Measurements from ENCODE around the gene DVL2. TPM values are rescaled to one million over a fixed set of nuclear protein-coding genes. Genes with fewer than 3 reads are reported as not detected.

DVL2 gene
- total RNA-seq, 1 experiment from 2014 or later = 67.3 TPM

GRCh38 chr17:7219229-7219811, 15.0 kb downstream of the DVL2 start:
- no peak for DNase-seq (ENCODE audit: low spot score)
- ATAC-seq = no peak
- Mint-ChIP-seq H3K4me1 (peaks cover 49% of the 10 kb centered on the region), H3K27me3 (ENCODE audit: low read depth) (peaks cover 4% of the 10 kb centered on the region; the same call in 1 of the 2 replicates), H3K9me3 (no peaks in the 10 kb centered on the region), H3K36me3 (peaks cover 11% of the 10 kb centered on the region), H3K27ac (peak overlapping the region; percentile 67; the same call in 1 of the 2 replicates), H3K4me3 (peak overlapping the region; percentile 89)
- no peak for TF ChIP-seq CREB1 (CRISPR knock-in tag; IDR thresholded peaks at IDR 0.05)
- POLR2A ChIA-PET = interaction anchor here (0.6 to 2.1 kb wide), 12 partner anchors 9 to 184 kb away, joined by 3 to 9 read pairs (median 4); partner anchors contain the start of genes DVL2, GABARAP and SLC16A13
- CTCF ChIA-PET = interaction anchor here (0.7 to 4.8 kb wide), 11 partner anchors 11 to 341 kb away, joined by 3 to 36 read pairs (median 16); partner anchors contain the start of genes DVL2, GABARAP, PHF23 and SLC2A4

GRCh38 chr17:7218758-7219157, 15.6 kb downstream of the DVL2 start:
- Mint-ChIP-seq H3K36me3 (peaks cover 6% of the 10 kb centered on the region), H3K4me3 (peak overlapping the region; percentile 89), H3K4me1 (peaks cover 49% of the 10 kb centered on the region), H3K9me3 (no peaks in the 10 kb centered on the region), H3K27me3 (ENCODE audit: low read depth) (peaks cover 4% of the 10 kb centered on the region; the same call in 1 of the 2 replicates), H3K27ac (peak overlapping the region; percentile 84; the same call in 1 of the 2 replicates)
- ATAC-seq (no peak), DNase-seq (ENCODE audit: low spot score) (no peak)
- ChIA-PET CTCF (interaction anchor here (4.0 to 4.8 kb wide), 2 partner anchors 10 to 173 kb away, joined by 16 to 24 read pairs; no protein-coding TSS in a partner anchor), POLR2A (interaction anchor here (0.9 to 1.4 kb wide), 2 partner anchors 23 to 24 kb away, joined by 3 to 6 read pairs; partner anchors contain the start of gene GABARAP)
- no peak for TF ChIP-seq ZNF423 (CRISPR knock-in tag; IDR thresholded peaks at IDR 0.05)
- TF ChIP-seq ZSCAN18 (CRISPR knock-in tag; IDR thresholded peaks at IDR 0.05) = no peak
- TF ChIP-seq MAX (CRISPR knock-in tag; IDR thresholded peaks at IDR 0.05) = no peak
- TF ChIP-seq ATF6 (CRISPR knock-in tag; IDR thresholded peaks at IDR 0.05) = no peak
- no peak for TF ChIP-seq E2F5 (CRISPR knock-in tag; IDR thresholded peaks at IDR 0.05)
- TF ChIP-seq ERG (CRISPR knock-in tag; IDR thresholded peaks at IDR 0.05) = no peak
- TF ChIP-seq HMGXB4 (CRISPR knock-in tag; IDR thresholded peaks at IDR 0.05) = no peak
- no peak for TF ChIP-seq E2F1 (CRISPR knock-in tag; IDR thresholded peaks at IDR 0.05)
- no peak for TF ChIP-seq AR (CRISPR knock-in tag; IDR thresholded peaks at IDR 0.05)
- no peak for TF ChIP-seq ZNF219 (CRISPR knock-in tag; IDR thresholded peaks at IDR 0.05; ENCODE audit: borderline replicate concordance)
- TF ChIP-seq FOXJ3 (CRISPR knock-in tag; IDR thresholded peaks at IDR 0.05; ENCODE audit: borderline replicate concordance) = no peak
- no peak for TF ChIP-seq NR2C2 (CRISPR knock-in tag; IDR thresholded peaks at IDR 0.05)
- TF ChIP-seq ZNF263 (CRISPR knock-in tag; IDR thresholded peaks at IDR 0.05; ENCODE audit: low read depth) = no peak
- TF ChIP-seq E2F4 (CRISPR knock-in tag; IDR thresholded peaks at IDR 0.05; ENCODE audit: borderline replicate concordance, low read depth) = no peak
